ENCODE data around the gene BEND2.

DNA sequence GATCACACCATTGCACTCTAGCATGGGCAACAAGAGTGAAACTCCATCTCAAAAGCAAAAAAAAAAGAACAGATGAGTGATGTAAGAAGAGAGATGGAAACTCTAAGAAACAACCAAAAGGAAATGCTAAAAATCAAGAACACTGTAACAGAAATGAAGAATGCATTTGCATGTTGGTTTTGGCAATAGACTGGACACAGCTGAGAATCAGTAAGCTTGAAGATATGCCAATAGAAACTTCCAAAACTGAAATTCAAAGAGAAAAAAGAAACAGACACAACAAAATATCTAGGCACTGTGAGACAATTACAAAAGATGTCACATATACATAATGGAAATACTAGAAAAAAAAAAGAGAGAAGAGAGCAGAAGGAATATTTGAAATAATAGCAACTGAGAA lies 93.7 kb downstream of the BEND2 start:
- TF ChIP-seq POLR2A (IDR thresholded peaks at IDR 0.05) (no peak), POLR2AphosphoS5 (IDR thresholded peaks at IDR 0.05) (no peak), EP300 (IDR thresholded peaks at IDR 0.05; ENCODE audit: low read depth) (no peak)
- TF ChIP-seq, protein P1, sequence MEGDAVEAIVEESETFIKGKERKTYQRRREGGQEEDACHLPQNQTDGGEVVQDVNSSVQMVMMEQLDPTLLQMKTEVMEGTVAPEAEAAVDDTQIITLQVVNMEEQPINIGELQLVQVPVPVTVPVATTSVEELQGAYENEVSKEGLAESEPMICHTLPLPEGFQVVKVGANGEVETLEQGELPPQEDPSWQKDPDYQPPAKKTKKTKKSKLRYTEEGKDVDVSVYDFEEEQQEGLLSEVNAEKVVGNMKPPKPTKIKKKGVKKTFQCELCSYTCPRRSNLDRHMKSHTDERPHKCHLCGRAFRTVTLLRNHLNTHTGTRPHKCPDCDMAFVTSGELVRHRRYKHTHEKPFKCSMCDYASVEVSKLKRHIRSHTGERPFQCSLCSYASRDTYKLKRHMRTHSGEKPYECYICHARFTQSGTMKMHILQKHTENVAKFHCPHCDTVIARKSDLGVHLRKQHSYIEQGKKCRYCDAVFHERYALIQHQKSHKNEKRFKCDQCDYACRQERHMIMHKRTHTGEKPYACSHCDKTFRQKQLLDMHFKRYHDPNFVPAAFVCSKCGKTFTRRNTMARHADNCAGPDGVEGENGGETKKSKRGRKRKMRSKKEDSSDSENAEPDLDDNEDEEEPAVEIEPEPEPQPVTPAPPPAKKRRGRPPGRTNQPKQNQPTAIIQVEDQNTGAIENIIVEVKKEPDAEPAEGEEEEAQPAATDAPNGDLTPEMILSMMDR (IDR thresholded peaks at IDR 0.05) = no peak

Data from transverse colon (tissue), 4 donors.